GM18951 (cell line): ENCODE results near the gene TOMM40.
"Not testable (repeated sequence)": the region's sequence is repeated elsewhere in the genome, so short reads cannot be mapped to it uniquely, and the experiment has no call there.

Experiments
- POLR2A ChIP-seq: IDR thresholded peaks from 4 replicates; pipeline ENCODE4 v1.6.1; 2011; ENCODE audit warnings: mild to moderate bottlenecking; ENCODE audit not compliant: insufficient read length, insufficient read depth; ENCODE audit errors: extremely low read depth
- in situ Hi-C: fragments of 300-500 bp; cut with MboI; formaldehyde crosslinking; loops from one replicate; pipeline ENCODE4 v1.12.0; 2022; ENCODE audit warnings: low sequenced_read_pairs, mixed read lengths, inconsistent platforms; ENCODE audit not compliant: unreplicated experiment

The TOMM40 gene

DNA sequence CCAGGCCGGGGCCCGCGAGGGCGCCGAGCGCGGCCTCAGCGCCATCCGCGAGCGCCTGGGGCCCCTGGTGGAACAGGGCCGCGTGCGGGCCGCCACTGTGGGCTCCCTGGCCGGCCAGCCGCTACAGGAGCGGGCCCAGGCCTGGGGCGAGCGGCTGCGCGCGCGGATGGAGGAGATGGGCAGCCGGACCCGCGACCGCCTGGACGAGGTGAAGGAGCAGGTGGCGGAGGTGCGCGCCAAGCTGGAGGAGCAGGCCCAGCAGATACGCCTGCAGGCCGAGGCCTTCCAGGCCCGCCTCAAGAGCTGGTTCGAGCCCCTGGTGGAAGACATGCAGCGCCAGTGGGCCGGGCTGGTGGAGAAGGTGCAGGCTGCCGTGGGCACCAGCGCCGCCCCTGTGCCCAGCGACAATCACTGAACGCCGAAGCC, 17.8 kb downstream of the TOMM40 start:
- TF ChIP-seq POLR2A: no peak
- in situ Hi-C loops: no loop called here

DNA sequence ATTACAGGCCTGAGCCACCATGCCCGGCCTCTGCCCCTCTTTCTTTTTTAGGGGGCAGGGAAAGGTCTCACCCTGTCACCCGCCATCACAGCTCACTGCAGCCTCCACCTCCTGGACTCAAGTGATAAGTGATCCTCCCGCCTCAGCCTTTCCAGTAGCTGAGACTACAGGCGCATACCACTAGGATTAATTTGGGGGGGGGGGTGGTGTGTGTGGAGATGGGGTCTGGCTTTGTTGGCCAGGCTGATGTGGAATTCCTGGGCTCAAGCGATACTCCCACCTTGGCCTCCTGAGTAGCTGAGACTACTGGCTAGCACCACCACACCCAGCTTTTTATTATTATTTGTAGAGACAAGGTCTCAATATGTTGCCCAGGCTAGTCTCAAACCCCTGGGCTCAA, 18.7 kb downstream of the TOMM40 start:
- in situ Hi-C loops: no loop called here

DNA sequence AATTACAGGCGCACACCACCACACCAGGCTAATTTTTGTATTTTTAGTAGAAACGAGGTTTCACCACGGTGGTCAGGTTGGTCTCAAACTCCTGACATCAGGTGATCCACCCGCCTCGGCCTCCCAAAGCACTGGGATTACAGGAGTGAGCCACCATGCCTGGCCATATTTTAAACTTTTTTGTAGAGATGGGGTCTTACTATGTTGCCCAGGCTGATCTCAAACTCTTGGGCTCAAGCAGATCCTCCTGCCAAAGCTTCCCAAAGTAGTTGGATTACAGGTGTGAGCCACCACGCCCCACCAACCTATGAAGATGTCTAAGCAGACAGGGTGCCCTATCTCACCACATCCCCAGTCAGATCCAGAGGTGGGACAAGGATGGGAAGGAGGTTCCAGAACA, 20.8 kb downstream of the TOMM40 start:
- in situ Hi-C loops: not testable (repeated sequence)

More for the DNA sequence above, 18.7 kb downstream of the TOMM40 start:
- no peak for TF ChIP-seq POLR2A

DNA sequence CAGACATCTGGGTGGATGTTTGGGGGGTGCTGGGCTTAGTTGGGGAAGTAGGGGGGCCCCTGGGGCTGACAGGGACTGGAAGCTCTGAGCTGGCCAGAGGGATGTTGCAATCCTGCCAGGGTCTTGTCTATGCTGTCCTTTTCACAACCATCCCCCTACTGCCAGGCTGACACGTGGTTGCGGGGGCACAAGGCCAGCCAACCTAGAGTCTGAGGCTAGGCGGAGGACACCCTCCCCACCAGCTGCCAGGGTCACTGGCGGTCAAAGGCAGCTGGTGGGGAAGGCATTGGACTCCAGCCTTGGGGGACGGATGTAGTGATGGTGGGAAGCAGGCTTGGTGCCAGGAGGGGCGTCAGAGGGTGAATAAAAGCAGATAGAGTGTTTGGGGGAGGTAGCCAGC, 21.8 kb downstream of the TOMM40 start:
- in situ Hi-C loops: no loop called here
- TF ChIP-seq POLR2A: no peak

DNA sequence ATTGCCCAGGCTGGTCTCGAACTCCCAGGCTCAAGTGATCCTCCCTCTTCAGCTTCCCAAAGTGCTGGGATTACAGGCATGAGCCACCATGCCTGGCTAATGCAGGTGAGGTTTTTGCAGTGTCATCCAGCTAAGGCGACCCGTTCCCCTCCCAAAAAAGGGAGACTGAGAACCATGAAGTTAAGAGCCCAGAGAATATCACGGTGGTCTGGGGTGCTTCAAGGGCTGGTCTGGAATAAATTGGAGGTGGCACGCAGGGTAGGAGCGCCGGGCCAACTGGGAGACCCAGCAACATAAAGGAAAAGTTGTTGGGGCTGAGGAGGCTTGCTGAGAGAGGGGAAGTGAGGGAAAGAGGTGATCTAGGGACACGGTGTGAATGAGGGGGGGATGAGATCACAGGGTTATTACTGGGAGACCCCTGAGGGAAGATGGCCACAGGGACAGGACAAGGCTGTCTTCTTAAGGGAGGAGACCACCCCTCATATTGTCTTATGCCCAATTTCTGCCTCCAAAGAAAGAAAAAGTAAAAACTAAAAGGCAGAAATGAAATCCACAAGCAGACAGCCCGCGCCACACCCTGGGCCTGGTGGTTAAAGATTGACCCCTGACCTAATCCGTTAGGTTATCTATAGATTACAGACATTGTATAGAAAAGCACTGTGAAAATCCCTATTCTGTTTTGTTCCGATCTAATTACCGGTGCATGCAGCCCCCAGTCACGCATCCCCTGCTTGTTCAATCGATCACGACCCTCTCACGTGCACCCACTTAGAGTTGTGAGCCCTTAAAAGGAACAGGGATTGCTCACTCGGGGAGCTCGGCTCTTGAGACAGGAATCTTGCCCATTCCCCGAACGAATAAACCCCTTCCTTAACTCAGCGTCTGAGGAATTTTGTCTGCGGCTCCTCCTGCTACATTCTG, 22.7 kb downstream of the TOMM40 start:
- in situ Hi-C loops: not testable (repeated sequence)

DNA sequence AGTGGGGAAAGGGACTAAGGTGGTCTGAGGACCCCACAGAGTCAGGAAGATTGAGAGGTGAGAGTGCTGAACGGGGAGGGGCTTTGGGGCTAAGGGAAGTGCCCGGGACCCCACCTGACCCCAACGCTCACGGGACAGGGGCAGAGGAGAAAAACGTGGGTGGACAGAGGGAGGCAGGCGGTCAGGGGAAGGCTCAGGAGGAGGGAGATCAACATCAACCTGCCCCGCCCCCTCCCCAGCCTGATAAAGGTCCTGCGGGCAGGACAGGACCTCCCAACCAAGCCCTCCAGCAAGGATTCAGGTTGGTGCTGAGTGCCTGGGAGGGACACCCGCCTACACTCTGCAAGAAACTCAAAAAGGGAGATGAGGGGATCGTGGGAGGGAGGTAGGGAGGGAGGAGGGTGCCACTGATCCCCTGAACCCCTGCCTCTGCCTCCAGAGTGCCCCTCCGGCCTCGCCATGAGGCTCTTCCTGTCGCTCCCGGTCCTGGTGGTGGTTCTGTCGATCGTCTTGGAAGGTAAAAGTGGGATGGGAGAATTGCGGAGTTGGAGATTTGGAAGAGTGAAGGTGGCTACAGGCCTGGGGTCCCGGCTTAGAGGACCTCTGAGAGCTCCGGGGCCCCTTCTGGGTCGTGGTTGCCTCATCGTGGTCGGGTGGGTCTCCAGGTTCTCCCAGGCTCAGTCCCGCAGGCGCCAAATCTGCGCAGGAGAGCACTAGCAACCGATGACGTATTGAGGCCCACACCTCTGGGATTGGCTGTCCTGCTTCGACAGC, 23.6 kb downstream of the TOMM40 start, which contains the start of gene APOC1:
Gene APOC1, plus strand, starts transcription at position 176 of the 774 bp plus-strand sequence. Its CDS starts 284 bp downstream, at position 460.
- in situ Hi-C loops: not testable (repeated sequence)

DNA sequence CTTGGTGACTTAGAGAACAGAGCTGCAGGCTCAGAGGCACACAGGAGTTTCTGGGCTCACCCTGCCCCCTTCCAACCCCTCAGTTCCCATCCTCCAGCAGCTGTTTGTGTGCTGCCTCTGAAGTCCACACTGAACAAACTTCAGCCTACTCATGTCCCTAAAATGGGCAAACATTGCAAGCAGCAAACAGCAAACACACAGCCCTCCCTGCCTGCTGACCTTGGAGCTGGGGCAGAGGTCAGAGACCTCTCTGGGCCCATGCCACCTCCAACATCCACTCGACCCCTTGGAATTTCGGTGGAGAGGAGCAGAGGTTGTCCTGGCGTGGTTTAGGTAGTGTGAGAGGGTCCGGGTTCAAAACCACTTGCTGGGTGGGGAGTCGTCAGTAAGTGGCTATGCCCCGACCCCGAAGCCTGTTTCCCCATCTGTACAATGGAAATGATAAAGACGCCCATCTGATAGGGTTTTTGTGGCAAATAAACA, 33.2 kb downstream of the TOMM40 start:
- in situ Hi-C loops: no loop called here
- no peak for TF ChIP-seq POLR2A

DNA sequence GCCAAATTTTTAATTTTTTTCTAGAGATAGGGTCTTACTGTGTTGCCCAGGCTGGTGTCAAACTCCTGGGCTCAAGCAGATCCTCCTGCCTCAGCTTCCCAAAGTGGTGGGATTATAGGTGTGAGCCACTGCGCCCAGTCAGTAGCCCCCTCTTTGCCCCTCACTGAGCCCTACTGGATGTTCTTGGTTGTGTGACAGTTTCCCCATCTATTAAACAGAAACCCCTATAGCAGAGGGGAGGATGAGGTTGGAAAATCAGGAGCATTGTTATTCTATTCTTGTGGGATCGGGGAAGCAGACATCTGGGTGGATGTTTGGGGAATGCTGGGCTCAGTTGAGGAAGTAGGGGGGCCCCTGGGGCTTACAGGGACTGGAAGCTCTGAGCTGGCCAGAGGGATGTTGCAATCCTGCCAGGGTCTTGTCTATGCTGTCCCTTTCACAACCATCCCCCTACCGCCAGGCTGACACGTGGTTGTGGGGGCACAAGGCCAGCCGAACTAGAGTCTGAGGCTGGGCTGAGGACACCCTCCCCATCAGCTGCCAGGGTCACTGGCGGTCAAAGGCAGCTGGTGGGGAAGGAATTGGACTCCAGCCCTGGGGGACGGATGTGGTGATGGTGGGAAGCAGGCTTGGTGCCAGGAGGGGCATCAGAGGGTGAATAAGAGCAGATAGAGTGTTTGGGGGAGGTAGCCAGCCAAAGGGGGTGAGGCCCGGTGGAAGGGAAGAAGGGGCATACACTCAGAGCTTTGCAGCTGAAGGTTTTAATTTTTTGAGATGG, 34.2 kb downstream of the TOMM40 start:
- no peak for TF ChIP-seq POLR2A
- in situ Hi-C loops: no loop called here

DNA sequence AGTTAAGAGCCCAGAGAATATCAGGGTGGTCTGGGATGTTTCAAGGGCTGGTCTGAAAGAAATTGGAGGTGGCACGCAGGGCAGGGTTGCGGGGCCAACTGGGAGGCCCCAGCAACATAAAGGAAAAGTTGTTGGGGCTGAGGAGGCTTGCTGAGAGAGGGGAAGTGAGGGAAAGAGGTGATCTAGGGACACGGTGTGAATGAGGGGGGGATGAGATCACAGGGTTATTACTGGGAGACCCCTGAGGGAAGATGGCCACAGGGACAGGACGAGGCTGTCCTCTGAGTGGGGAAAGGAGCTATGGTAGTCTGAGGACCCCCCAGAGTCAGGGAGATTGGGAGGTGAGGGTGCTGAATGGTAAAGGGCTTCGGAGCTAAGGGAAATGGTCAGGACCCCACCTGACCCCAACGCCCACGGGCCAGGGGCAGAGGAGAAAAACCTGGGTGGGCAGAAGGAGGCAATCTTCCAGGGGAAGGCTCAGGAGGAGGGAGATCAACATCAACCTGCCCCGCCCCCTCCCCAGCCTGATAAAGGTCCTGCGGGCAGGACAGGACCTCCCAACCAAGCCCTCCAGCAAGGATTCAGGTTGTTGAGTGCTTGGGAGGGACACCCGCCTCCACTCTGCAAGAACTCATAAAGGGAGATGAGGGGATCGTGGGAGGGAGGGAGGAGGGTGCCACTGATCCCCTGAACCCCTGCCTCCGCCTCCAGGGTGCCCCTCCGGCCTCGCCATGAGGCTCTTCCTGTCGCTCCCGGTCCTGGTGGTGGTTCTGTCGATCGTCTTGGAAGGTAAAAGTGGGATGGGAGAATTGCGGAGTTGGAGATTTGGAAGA, 35.4 kb downstream of the TOMM40 start:
- in situ Hi-C loops: not testable (repeated sequence)

DNA sequence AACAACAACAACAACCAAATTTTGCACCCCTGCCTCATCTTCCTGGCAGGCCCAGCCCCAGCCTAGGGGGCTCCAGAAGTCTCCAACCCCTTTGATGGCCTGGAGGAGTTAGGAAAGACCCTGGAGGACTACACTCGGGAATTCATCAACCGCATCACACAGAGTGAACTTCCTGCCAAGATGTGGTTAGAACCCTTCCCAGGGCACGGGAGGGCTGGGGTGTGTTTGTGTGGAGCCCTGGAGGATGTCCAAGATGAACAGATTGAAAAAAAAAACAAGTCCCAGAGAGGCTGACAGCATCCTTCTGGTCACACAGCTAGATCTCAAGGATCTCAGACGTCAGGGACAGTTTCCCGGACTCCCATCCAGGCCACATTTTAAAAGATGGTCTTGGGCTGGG, 36.7 kb downstream of the TOMM40 start:
- no peak for TF ChIP-seq POLR2A
- in situ Hi-C loops: no loop called here

DNA sequence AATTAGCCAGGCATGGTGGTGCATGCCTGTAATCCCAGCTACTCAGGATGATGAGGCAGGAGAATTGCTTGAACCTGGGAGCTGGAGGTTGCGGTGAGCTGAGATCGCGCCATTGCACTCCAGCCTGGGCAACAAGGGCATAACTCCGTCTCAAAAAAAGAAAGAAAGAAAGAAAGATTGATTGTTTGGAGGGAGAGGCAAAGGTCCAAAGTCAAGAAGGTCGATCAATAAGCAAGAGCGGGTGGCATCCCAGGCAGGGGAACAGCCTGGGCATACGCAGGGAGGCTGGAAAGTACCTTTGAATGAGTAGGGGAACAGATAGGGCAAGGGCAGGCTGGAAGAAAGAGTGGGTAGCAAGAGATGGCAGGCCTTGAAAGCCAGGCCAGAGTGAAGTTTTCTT, 39.0 kb downstream of the TOMM40 start:
- TF ChIP-seq POLR2A: no peak
- in situ Hi-C loops: no loop called here

DNA sequence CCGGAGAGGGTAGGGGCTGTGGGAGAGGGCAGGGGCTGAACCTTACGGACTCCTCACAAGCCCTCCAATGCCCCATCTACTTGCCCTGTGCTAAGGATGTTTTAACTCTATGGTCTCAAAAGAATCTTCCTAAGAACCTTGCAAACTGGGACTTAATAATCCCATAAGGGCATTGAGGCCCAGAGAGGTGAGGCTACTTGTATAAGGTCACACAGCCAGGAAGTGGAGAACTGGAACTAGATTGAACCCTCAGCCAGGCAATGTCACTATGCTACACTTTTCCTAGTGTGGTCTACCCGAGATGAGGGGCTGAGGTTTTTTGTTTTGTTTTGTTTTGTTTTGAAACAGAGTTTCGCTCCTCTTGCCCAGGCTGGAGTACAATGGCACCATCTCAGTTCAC, 40.5 kb downstream of the TOMM40 start:
- in situ Hi-C loops: no loop called here
- TF ChIP-seq POLR2A: no peak
